SK-N-MC (cell line): ENCODE results near the gene CD27.

Source experiments
- EZH2 ChIP-seq: fragments of 200-600 bp; sonication (generic); IDR thresholded peaks from one replicate; pipeline ENCODE4 v1.6.1; 2017; ENCODE audit warnings: antibody characterized with exemption
- POLR2AphosphoS5 ChIP-seq: IDR thresholded peaks from 2 replicates; pipeline ENCODE4 v1.6.1; 2012; ENCODE audit warnings: mild to moderate bottlenecking, low read depth, low read length, borderline replicate concordance

- TF ChIP-seq EZH2 = no peak
- no peak for TF ChIP-seq POLR2AphosphoS5
Observed at GRCh38 chr12:6396031-6396430, 48.7 kb upstream of the CD27 start.
